Skin of body (tissue), 2 donors: ENCODE measurements around the gene DSC2. TPM values are rescaled to one million over a fixed set of nuclear protein-coding genes. Genes with fewer than 3 reads are reported as not detected.
A peak's percentile ranks its signal among the peaks of the same experiment; 100 is the strongest.
"Not testable (repeated sequence)": the region's sequence is repeated elsewhere in the genome, so short reads cannot be mapped to it uniquely, and the experiment has no call there.

Source experiments
- DNase-seq: peaks from one replicate; lab custom pipeline; 2025; lab: John Stamatoyannopoulos, UW
- total RNA-seq: library from RNA; depleted of rRNA; stranded (reverse); fragments of >200 nt; gene quantifications from one replicate; pipeline ENCODE4 v1.2.3, GENCODE V29; 2014

Gene DSC2
- total RNA-seq, 1 donor from 2014 or later, result 36.4 TPM

GRCh38 chr18:31043709-31044108 lies 58.5 kb downstream of the DSC2 start:
- no peak for DNase-seq

- DNase-seq, result peak; percentile 41
These were observed 59.6 kb downstream of the DSC2 start, which contains the start of gene DSC3 for GRCh38 chr18:31042406-31043181. Gene DSC3 (minus strand): TSS chr18:31042742. CDS start chr18:31042660, 82 bp downstream.

GRCh38 chr18:31042084-31042405 lies 60.2 kb downstream of the DSC2 start:
- no peak for DNase-seq

DNA sequence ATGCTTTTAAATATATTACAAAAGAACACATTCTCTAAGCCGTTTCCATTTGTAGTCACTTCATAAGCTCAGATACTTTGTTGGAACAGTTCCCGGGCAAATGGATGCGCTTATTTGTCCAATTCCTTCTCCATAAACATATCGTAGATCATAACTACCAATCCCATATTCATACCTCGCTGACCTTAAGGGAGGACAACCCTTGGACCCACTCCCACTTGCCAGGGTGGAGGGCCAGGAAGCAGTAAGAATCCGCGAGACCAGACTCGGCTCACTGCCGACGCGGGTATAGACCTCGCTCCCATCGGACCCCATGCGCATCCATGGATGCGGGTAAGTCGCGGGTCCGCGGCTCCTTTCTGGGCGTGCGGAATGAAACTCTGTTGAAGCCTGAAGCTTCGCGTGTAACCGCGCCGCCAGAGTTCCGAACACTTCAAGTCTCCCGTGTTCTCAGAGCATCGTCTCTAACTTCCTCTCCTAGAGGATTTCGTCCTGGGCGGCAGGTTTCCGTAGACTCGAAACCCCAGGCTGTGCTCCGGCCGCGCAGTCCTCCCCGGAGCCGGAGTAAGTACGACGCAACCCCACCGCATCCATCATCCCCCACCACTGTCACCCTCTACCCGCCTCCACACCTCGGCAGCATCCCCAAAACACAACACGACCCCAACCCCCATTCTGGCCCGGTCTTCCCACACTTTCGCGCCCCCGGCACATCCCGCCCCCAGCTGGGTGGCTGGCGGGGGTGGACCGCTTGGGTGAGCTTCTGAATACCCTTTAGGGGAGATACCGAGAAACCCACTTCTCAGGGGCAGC lies 60.7 kb downstream of the DSC2 start:
- DNase-seq, result no peak

GRCh38 chr18:31040686-31041270 lies 61.4 kb downstream of the DSC2 start:
- DNase-seq, result no peak

- DNase-seq, result no peak
These were observed 62.8 kb downstream of the DSC2 start for GRCh38 chr18:31039426-31039825.

- DNase-seq, result not testable (repeated sequence)
These were observed 64.5 kb downstream of the DSC2 start for GRCh38 chr18:31037686-31038085.

DNA sequence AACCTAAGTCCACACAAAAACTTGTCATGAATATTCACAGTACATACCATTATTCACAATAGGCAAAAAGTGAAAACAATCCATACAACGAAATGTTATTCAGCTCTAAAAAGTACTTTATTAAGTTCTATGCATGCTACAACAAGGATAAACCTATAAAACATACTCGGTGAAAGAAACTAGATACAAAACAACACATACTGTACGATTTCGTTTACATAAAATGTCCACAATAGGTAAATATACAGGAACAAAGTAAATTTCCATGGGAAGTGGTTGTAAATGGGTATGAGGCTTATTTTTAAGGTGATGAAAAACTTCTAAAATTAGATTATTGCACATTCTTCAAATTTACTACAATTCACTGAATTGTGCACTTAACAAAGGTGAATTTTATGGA lies 67.7 kb downstream of the DSC2 start:
- no peak for DNase-seq

DNA sequence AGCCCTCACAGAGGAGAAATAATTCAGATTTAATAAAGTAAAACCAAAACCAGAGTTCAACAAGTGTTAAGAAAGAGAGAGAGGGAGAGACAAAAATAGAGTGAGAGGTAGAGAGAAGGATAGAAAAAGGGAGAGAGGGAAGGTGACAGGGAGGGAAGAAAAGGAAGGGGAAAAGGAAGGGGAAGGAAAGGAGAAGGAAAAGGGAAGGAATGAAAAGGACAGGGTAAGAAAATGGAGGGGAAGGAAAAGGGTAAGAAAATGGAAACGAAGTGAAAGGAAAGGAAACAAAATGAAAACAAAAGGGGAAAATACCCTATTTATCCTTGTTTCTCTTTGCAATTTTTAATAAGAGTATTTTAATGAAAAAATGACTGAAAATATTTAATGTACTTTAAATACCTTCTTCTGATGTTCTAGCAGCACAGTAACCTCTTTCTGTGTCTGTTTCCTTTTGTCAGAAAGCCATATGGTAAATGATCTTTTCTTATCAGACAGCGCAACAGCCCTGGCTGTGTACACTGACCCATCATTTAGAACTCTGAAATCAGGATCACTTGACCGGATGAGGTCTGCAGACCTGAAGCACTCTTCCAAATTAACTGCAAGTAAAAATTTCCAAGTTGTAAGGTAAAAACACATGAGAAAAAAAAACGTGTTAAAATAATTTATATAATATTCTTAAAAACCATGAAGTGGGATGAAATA lies 71.5 kb downstream of the DSC2 start:
- no peak for DNase-seq

- DNase-seq, result no peak
These were observed 86.3 kb downstream of the DSC2 start for GRCh38 chr18:31015715-31016434.

GRCh38 chr18:31011455-31011854 lies 90.8 kb downstream of the DSC2 start:
- not testable (repeated sequence) for DNase-seq

DNA sequence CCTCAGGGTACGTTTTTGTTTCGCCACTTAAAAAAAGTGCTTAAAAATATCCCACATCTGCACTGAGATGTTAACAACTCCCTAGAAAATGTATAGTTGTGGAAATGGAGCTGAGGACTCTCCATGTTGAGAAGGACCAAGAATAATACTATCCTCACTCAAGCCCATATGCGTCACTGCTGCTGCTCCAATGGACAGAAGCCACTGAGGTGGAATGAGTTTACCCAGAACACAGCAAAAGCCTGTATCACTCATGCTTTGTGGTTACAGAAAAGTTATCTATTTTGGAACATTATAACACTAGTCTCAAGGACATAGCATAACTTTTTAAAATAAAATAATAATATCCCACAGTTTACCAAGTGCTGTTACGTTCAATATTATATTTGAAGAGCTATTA lies 91.6 kb downstream of the DSC2 start:
- no peak for DNase-seq

Other genes starting within 250 kb of the DSC2 start
- 226 TPM for gene DSC3, start 59.7 kb downstream of the DSC2 start, total RNA-seq
- gene DSC1, start 60.4 kb upstream of the DSC2 start, total RNA-seq, result 150 TPM
- 260 TPM for gene DSG1, start 215.7 kb upstream of the DSC2 start, total RNA-seq